Suprapubic skin (tissue), 4 donors: Measurements from ENCODE around the gene PTPRD.

Experiments
- EP300 ChIP-seq: sonication (generic); formaldehyde crosslinking; IDR thresholded peaks from one replicate; pipeline ENCODE4 v1.6.1; 2017; ENCODE audit warnings: antibody characterized with exemption
- POLR2A ChIP-seq, 2 donors: fragments of 450-650 bp; IDR thresholded peaks; one replicate each; pipeline ENCODE4 v1.6.1; 2017; ENCODE audit warnings: antibody characterized with exemption in 2 of 2, mild to moderate bottlenecking in 2 of 2, moderate library complexity in 2 of 2
- POLR2AphosphoS5 ChIP-seq, 3 donors: sonication (generic); formaldehyde crosslinking; IDR thresholded peaks; one replicate each; pipeline ENCODE4 v1.6.1; 2017; ENCODE audit warnings: antibody characterized with exemption in 3 of 3
- TF ChIP-seq, protein P1 (sequence below), 2 donors: fragments of 200-600 bp in 1 of 2; fragments of 450-650 bp in 1 of 2; sonication (generic) in 1 of 2; IDR thresholded peaks; one replicate each; pipeline ENCODE4 v1.5.1; 2016 to 2019; ENCODE audit warnings: antibody characterized with exemption in 2 of 2, mild to moderate bottlenecking in 1 of 2, moderate library complexity in 1 of 2

DNA sequence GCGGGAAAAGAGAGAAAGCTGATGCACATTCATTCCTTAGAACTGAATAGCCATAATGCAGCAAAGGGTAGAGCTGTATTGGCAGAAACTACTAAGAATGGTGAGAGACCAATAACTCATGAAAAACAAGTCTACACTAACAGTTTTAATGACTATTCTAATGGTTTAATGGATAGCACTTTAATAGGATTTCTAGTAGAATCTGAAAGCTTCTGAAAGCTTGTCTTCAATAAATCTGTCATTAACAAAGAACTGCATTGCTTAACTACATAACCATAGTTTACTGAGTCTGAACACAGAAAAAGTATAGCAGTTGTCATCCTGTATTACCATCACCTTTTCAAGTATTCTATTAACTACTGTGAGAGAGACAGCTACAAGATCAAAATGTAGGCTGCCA is 2195.5 kb downstream of the PTPRD start:
- TF ChIP-seq, protein P1, sequence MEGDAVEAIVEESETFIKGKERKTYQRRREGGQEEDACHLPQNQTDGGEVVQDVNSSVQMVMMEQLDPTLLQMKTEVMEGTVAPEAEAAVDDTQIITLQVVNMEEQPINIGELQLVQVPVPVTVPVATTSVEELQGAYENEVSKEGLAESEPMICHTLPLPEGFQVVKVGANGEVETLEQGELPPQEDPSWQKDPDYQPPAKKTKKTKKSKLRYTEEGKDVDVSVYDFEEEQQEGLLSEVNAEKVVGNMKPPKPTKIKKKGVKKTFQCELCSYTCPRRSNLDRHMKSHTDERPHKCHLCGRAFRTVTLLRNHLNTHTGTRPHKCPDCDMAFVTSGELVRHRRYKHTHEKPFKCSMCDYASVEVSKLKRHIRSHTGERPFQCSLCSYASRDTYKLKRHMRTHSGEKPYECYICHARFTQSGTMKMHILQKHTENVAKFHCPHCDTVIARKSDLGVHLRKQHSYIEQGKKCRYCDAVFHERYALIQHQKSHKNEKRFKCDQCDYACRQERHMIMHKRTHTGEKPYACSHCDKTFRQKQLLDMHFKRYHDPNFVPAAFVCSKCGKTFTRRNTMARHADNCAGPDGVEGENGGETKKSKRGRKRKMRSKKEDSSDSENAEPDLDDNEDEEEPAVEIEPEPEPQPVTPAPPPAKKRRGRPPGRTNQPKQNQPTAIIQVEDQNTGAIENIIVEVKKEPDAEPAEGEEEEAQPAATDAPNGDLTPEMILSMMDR (IDR thresholded peaks at IDR 0.05): no peak
- no peak for TF ChIP-seq POLR2AphosphoS5 (IDR thresholded peaks at IDR 0.05)
- no peak for TF ChIP-seq POLR2A (IDR thresholded peaks at IDR 0.05)
- TF ChIP-seq EP300: no peak
